CD1c-positive myeloid dendritic cell (primary cell): ENCODE results near the gene ROBO2.

Experiments used
- DNase-seq: peaks from one replicate; pipeline ENCODE4 v3.0.0-alpha.2; 2016; ENCODE audit errors: extremely low spot score

ROBO2 gene

DNA sequence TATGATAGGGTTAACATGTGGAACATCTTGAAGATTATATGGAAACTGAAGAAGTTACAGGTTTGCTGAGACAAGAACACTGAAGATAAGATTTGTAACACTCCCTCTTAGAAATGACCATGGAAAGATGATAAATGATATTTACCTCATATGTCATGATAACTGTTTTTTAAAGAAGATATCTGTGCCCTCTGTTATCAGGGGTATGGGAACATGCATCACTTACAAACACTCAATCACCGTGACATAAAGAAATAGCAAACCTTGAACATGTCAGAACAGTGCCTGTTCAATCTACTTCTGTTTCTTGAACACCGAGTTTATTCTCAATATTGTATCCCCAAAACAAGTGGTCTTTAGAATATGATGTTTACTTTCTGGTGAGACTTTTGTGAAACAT is 149.4 kb downstream of the ROBO2 start:
- no peak for DNase-seq

DNA sequence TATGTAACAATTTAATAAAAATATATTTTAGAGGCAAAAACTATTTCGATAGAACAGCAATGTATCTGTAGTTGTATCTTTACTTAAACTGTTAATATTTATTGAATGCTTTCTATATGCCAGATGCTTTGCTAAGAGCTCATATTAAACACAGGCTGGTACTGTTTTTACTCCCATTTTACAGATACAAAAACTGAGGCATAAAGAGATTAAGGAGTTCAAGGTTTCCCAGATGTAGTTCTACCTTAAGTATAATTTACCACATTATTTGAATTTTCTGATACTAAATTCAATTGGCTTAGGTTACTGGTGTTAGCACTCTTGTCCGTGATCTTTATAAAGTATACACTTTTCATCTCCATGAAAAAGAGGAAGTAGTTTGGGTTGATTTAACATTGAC is 149.8 kb downstream of the ROBO2 start:
- no peak for DNase-seq

DNA sequence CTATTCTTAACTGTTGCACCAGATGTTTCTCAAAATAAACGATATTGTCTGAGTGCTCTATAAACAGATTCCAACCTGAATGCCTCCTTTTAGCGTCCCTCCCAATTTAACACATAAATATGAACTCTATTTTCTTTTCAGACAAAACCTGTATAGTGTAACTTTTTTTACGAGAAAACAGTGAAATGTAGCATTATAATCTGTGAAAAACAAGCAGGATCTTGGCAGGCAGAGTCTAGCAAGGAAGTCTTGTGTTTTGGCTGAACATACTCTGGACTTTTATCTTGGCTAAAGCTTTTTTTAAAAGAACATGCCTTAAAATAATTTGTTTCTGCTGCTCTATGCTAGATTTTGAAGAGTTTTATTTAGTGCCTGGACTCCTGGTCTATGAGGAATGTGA is 150.5 kb downstream of the ROBO2 start:
- DNase-seq: no peak

- no peak for DNase-seq
Observed at GRCh38 chr3:77191014-77191413, 151.1 kb downstream of the ROBO2 start.

GRCh38 chr3:77191640-77192039 is 151.7 kb downstream of the ROBO2 start:
- DNase-seq: no peak

DNA sequence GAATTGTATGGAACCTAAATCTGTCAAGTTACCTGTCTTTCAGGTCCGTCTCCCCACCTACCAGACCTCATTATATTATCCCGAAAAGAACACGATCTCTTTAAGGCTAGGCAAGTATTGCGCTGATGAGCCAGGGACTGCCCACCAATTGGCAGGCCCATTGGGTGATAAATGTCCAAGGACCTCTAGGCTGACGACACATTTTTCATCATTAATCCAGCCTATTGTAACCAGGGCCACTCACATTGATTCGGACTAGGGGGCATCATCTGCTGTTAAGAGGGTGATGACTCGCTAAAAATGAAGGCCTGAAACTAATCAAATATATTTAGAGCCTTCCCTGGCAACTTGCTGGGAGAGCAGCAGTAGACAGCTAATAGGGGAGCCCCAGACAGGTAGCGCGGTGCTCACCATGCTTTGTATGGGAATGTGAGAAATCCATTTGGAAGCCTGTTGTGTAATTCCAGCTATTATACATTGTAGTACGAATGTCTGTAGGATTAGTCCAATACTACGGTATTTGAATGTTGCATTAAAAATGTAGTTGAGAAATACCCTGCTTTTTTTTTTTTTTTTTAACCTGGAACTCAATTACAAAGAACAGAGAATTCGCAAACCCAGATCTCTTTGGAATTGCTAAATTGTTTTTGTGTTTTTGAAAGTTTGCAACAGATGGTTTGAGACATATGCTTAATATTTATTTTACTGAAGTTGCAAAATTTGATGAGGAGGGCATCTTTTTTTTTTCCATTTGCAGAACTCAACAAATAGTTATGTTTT is 156.1 kb downstream of the ROBO2 start:
- no peak for DNase-seq

DNA sequence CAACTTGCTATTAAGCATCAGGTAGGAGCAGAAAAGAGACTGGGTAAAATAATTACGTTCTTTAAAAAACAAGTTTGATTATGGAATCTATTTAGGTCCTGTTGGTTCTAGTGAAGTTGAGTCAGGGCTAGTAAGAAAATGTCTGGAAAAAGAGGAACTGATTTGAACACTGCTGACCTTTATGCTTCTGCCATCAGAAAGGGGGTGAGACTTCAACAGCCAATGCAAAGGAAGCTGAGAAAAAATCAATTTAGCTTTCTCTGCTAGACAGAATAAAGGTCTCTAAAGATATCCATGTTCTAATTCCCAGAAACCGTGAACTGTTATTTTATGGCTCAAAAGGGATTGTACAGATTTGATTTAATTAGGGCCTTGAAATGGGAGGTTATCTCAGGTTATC is 157.5 kb downstream of the ROBO2 start:
- no peak for DNase-seq

DNA sequence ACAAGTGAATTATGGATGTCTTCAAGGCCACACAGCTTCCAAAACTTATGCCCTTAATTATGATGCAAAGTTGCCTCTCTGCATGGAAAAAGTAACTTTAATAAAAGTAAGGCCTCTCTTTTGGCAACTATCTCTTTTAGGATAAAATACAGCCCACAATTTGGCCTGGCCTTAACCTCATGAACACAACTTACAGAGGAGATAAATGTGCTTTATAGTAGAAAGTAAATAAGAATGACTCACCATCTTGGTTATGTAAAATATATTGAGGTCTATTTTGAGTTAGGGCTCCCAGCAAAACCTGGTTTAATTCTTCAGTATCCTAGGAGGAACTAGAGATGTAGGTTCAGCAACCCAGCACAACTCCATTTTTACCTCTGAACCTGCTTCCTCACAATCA is 164.0 kb downstream of the ROBO2 start:
- DNase-seq: no peak

DNA sequence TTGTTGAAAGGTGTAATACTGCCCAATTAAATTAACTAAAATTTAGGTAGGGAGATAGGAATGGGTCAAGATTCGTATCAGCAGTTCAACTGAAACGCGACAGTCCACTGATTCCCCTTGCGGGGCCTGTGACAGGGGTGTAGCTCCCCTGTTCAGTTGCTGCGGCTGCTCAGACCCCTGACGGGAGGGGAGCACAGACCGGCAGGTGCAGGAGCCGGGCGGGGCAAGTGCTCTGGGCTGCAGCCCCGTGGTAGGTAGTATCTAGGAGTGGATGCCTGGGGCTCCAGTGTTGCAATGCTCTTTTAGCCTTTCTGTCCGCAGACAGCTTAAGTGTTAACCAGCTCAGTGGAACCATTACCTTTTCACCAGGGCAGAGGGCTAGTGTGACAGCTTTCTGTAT is 164.9 kb downstream of the ROBO2 start:
- no peak for DNase-seq

GRCh38 chr3:77207753-77208152 is 167.9 kb downstream of the ROBO2 start:
- no peak for DNase-seq

GRCh38 chr3:77222701-77223100 is 182.8 kb downstream of the ROBO2 start:
- DNase-seq: no peak

DNA sequence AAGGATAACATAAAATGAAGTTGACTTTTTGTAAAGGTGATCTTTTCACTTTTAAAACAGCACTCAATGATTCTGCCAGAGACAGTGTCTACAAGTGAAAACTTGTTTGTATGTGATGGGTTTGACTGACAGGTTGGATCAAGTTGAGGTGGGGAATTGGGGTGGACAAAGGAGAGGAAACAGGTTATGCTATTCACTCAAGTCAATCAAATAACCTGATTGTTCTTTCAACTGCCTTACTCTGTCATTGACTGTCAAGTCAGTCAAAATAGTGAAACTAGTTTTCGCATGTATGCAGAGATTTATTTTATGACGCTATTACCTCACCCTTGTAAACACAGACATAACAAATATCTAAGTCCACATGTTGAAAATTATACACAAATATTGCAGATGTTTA is 187.7 kb downstream of the ROBO2 start:
- no peak for DNase-seq

DNA sequence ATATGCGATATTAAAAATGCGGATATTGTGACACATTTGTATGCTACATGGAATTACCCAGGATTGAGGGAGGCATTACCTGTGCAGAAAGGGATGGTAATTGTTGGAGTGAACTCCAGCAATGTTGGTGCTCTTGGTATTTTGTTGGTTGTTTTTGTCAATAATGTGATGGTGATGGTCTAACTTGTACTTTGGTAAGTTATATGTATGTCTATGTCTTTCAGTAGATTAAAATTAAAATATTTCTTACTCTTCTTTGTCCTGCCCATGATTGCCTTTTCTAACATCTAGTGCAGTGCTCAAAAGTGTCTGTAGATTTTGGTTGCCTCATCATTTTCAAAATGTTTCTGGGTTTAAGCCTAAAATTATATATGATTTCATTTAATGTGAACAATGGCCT is 192.7 kb downstream of the ROBO2 start:
- no peak for DNase-seq

- DNase-seq: no peak
Observed at GRCh38 chr3:77234004-77234403, 194.1 kb downstream of the ROBO2 start.

- DNase-seq: no peak
Observed at GRCh38 chr3:77236118-77236517, 196.2 kb downstream of the ROBO2 start.

- DNase-seq: no peak
Observed at GRCh38 chr3:77240072-77240650, 200.3 kb downstream of the ROBO2 start.

GRCh38 chr3:77242371-77242770 is 202.5 kb downstream of the ROBO2 start:
- no peak for DNase-seq

DNA sequence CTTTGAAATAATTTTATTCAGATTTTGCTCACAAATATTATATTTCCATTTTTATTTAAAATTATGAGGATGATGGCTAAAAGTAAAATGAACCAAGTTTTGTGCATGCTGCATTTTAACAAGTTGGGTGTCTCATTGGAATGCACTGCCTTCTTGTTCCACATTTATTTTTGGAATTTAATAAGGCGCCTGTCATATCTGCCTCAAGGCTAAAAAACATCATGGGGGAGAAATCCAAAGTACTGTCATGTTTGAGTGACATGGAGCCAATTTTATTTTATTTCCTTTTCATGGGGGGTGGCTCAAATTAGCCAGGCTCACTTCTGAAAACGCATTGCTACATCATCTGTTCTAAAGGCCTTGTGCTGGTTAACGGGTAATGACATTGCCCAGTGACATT is 205.1 kb downstream of the ROBO2 start:
- no peak for DNase-seq

DNA sequence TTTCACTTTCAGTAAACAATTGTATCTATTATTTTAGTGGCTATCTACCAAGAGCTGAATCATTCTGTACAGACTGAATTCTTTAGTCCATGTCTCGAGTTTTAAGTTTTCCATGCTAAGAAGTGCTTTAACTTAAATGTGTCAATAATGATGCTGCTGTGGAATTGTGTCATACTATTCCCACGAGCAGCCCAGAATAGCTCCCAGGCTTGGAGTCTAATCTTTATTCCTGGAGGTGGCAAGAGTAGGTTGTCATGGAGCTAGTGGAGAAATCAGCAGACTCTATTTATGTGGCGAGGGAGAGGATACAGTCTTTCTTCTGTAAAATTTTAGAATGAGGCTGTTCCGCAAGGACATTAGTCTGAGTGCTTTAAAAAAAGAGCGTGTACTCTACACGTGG is 207.2 kb downstream of the ROBO2 start:
- no peak for DNase-seq

DNA sequence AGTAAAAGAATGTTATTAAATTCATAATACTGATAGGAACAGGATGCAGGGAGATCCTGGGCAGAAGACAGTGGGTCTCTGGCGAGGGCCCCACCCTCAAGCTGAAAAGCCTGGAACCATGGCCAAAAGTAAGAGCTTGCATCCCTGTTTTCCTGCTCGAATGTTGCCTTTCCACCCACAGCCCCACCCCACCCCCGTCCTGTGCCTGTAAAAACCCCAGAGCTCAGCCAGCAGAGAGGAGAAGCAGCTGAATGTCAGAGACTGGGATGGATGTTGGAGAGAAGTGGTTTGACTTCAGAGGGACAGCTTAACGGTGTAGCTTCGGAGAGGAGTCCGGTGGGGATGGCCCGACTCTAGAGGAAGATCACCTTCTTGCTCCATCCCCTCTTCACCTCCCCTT is 207.9 kb downstream of the ROBO2 start:
- DNase-seq: no peak

GRCh38 chr3:77248420-77248819 is 208.5 kb downstream of the ROBO2 start:
- no peak for DNase-seq

DNA sequence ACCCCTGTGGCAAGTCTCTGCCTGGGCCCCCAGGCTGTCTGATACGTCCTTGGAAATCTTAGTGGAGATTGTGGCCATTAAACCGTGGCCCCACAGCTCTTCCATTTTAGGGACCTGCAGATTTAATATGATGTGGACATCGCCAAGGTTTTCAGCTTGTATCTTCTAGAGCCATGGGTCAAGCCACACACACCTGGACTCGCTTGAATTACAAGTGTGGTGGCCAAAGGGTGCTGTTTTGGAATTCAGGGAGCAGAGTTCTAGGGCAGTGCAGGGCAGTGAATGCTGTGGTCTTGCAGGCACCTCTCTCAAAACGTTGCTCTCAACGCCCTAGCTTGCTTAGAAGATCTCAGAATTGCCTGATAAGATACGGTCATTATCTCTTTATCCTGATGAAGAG is 211.2 kb downstream of the ROBO2 start:
- DNase-seq: no peak

- peak; percentile 15 for DNase-seq
Observed at GRCh38 chr3:77254967-77255831, 215.3 kb downstream of the ROBO2 start.
